GM20431 (cell line): ENCODE data around the gene SLC38A9.
"Not testable (repeated sequence)": the region's sequence is repeated elsewhere in the genome, so short reads cannot be mapped to it uniquely, and the experiment has no call there.

Source experiments
- in situ Hi-C: fragments of 300-500 bp; cut with MseI, MboI; formaldehyde crosslinking; loops from one replicate; pipeline ENCODE4 v1.15.0; 2020; ENCODE audit warnings: low sequenced_read_pairs; ENCODE audit not compliant: unreplicated experiment

SLC38A9 gene, protein sequence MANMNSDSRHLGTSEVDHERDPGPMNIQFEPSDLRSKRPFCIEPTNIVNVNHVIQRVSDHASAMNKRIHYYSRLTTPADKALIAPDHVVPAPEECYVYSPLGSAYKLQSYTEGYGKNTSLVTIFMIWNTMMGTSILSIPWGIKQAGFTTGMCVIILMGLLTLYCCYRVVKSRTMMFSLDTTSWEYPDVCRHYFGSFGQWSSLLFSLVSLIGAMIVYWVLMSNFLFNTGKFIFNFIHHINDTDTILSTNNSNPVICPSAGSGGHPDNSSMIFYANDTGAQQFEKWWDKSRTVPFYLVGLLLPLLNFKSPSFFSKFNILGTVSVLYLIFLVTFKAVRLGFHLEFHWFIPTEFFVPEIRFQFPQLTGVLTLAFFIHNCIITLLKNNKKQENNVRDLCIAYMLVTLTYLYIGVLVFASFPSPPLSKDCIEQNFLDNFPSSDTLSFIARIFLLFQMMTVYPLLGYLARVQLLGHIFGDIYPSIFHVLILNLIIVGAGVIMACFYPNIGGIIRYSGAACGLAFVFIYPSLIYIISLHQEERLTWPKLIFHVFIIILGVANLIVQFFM

GRCh38 chr5:55712023-55712859, at the start of gene SLC38A9:
SLC38A9 (minus strand) TSS chr5:55712324; CDS start chr5:55697958, 14,366 bp downstream.
- in situ Hi-C loops: no loop called here

DNA sequence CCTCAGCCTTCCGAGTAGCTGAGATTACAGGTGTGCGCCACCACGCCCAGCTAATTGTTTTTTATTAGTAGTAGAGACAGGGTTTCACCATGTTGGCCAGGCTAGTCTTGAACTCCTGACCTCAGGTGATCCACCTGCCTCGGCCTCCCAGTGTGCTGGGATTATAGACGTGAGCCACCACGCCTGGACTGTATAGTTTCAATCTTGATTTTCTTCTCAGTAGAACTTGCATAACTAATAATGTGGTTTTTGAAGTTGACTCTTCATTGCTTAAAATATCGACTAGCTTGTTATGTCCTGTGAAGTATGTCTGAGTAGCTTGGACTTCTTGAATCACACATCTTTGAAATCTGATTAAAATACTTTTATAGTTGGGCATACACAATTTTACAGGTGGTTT, 49.6 kb upstream of the SLC38A9 start:
- in situ Hi-C loops: not testable (repeated sequence)

GRCh38 chr5:55758714-55759113, 46.6 kb upstream of the SLC38A9 start:
- in situ Hi-C loops: no loop called here

- in situ Hi-C loops: no loop called here
These were observed 46.1 kb upstream of the SLC38A9 start for GRCh38 chr5:55758231-55758630.

DNA sequence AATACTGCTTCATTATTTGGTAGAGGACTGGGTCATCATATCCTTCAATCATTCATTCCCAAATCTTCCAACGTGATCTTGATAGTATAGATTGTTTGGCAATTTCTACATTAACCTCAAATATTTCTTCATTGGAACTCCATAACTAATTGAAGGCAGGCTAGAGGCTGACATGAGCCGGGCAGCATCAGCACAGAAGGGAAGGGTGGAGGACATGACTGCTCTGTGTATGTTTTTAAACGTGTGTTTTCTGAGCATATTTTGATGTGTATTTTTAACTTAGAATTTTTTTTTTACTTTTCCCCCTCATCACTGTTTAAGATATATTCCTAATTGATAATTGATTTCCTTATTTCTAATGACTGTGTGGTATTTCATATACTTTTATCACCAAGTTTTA, 38.4 kb upstream of the SLC38A9 start:
- in situ Hi-C loops: no loop called here

DNA sequence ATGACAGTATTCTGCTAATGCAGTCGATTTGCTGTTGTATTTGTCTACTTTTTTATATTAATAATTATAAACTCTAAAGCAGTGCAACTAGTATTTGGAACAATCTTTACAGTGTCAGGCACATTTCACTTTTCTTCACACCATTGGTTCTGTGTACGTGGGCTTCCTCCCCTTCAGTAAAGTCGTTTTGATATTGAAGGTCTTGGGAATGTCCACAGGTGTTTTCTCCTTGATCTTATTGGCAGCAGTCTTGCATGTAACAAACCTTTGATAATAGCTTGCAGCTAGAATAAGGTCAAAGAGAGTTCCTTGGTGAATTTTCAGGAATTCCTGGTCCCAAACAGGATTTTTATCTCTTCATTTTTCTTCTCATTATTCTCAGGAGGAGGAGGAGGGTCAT, 37.9 kb upstream of the SLC38A9 start:
- in situ Hi-C loops: no loop called here

- in situ Hi-C loops: no loop called here
These were observed 37.3 kb upstream of the SLC38A9 start for GRCh38 chr5:55749387-55749786.

DNA sequence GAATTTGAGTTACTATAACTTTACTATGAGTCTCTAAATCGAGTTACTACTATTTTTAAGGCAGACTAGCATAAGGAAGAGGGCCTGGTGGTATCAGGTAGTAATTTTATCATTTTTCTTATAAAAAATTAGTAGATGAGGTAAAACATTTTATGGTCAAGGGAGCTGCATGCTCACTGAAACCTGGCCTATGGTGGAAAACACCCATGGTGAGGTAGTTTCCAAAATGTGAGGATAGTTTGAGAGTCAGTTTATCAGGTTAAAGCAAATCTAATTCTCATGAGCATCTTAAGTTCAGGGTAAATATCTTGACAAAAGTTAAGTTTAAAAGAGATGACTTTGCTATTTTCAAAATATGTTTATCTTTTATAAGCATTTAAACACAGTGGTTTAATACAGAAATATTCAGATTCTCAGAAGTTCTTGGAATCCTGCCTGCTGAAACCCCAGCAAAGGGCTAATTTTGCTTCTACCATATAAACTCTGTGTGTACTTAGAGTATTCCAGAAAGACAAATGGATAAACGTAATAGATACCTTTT, 35.7 kb upstream of the SLC38A9 start:
- in situ Hi-C loops: no loop called here

DNA sequence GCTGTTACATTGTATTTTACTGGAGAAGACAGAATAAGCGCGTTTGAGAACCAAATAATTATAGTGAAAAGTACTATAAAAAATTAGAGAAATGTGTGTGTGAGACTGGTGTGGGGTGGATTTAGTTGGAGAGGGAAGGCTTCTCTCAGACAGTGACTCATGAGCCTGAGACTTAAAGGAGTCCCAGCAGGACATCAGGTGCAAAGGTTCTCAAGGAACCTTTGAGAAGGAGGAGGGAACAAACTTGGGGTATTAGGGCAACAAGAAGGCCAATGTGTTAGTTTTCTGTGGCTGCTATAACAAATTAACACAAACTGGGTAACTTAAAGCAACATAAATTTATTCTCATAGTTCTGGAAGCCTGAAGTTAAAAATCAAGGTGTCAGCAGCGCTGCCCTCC, 30.7 kb upstream of the SLC38A9 start:
- in situ Hi-C loops: no loop called here

- in situ Hi-C loops: no loop called here
These were observed 25.7 kb upstream of the SLC38A9 start, which contains the start of gene DDX4 for GRCh38 chr5:55737793-55738192. DDX4 (plus strand) TSS chr5:55738061; CDS start chr5:55738964, 903 bp downstream.

- in situ Hi-C loops: no loop called here
These were observed 22.5 kb upstream of the SLC38A9 start for GRCh38 chr5:55734658-55735057.

- in situ Hi-C loops: no loop called here
These were observed 20.5 kb upstream of the SLC38A9 start for GRCh38 chr5:55732585-55732984.

GRCh38 chr5:55731848-55732247, 19.7 kb upstream of the SLC38A9 start:
- in situ Hi-C loops: no loop called here

DNA sequence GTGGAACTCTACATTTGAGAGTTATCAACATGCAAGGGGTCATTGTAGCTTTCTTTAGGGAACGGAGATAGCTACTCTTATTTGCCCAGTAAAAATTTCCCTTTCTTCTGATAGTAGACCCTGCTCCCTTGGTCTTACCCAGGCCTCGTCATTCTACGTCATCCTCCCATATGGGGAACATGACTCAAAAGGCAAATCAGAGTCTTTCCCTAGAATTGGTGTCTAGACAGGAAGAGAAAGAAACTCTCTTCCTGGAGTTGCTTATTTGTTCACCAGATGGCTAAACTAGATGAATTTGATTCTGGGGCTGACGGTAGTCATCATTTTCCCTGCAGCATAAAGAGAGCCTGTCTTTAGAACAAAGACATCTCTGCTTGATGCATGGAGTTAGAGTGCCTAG, 12.2 kb upstream of the SLC38A9 start:
- in situ Hi-C loops: no loop called here

- in situ Hi-C loops: no loop called here
These were observed 8.1 kb upstream of the SLC38A9 start for GRCh38 chr5:55720188-55720703.

- in situ Hi-C loops: not testable (repeated sequence)
These were observed 6.9 kb upstream of the SLC38A9 start for GRCh38 chr5:55719026-55719425.

DNA sequence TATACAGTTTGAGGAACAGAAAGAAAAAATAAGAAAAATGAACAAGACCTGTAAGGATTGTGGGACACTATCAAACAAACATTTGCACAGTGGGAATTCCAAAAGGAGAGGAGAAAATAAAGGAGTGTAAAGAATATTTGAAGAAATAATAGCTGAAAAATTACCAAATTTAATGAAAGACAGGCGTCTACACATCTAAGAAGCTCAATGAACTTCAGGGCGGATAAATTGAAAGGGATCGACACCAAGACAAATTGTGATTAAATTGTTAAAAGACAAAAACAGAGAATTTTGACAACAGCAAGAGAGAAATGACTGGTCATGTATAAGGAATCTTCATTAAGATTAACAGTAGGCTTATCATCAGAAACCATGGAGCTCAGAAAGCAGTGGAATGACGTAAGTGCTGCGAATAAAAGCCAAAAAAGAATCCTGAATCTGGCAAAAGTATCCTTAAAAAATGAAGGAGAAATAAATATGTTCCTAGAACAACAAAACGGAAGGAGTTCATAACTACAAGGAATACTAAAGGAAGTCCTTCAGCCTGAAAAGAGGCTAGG, 3.5 kb upstream of the SLC38A9 start:
- in situ Hi-C loops: no loop called here

GRCh38 chr5:55714749-55715148, 2.6 kb upstream of the SLC38A9 start:
- in situ Hi-C loops: no loop called here

DNA sequence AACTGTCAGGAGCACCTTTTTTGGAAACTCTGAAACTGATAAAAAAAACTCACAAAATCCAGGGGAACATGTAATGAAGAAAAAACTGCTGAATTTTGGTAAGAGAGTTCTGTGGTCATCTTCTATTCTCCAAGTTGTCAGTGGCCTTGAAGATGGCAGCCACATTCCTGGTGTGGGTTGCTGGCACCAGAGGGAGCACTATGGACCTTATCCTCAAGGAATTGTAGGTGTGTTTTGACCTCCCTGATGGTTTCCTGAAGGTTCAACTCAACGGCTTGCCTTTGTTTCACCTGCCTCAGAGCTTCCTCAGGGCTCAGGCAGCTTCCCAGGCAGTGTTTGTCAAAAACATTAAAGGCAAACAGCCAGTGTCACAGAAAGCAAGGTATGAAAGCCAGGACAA, 2.2 kb upstream of the SLC38A9 start:
- in situ Hi-C loops: no loop called here

GRCh38 chr5:55713871-55714270, 1.7 kb upstream of the SLC38A9 start:
- in situ Hi-C loops: no loop called here
